DMS53 (cell line): Measurements from ENCODE around the gene PRRC2B.
"Not testable (repeated sequence)": the region's sequence is repeated elsewhere in the genome, so short reads cannot be mapped to it uniquely, and the experiment has no call there.

Experiments
- DNase-seq: peaks from one replicate; lab custom pipeline; 2025; lab: John Stamatoyannopoulos, UW

Gene PRRC2B

DNA sequence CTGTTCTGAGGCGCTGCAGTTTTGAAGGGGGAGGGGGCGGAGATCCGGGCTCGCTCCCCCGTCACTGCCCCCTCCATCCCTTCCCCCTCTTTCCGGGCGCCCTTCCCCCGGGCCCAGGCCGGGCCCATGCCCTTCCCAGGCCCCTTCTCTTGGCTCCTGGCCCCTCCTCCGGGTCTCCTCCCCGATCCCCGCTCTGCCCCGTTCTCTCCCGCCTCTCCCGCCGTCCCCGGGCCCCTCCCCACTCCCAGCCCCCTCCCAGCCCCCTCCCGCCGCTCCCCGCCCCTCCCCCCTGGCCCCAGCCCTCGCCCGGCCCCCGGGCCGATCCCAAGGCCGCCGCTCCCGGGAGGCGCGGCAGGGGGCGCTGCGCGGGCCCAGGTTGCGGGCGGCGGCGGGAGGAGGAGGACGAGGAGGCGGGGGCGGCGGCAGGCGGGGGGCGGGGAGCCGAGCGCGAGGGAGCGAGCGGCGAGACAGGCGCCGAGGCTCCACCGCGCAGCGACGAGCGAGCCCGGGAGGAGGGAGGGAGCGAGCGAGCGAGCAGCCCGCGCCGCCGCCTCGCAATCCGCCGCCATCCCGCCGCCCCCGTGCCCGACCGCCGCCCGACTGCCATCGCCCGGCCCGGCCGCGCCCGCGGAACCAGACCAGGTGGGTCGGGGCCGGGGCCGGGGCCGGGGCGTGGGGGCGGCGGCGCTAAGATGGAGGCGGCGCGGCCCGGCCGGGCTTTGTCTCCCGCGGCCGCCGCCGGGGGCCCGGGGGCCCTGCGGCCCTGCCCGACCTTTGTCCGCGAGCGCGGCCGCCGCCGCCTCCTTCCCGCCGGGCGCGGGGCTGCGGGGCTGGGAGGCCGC lies at the start of gene PRRC2B:
Gene PRRC2B, plus strand, starts transcription at position 465 of the 842 bp plus-strand sequence. CDS start 36,059 bp downstream, outside the sequence.
- peak; percentile 96 for DNase-seq

DNA sequence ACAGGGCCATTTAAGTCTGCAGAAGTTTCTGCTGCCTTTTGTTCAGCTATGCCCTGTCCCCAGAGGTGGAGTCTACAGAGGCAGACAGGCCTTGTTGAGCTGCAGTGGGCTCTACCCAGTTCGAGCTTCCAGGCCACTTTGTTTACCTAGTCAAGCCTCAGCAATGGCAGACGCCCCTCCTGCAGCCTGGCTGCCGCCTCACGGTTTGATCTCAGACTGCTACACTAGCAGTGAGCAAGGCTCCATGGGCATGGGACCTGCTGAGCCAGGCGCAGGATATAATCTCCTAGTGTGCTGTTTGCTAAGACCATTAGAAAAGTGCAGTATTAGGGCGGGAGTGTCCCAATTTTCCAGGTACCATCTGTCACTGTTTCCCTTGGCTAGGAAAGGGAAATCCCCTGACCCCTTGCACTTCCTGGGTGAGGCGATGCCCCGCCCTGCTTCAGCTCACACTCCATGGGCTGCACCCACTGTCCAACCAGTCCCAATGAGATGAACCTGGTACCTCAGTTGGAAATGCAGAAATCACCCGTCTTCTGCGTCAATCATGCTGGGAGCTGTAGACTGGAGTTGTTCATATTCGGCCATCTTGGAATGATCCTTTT lies 48.9 kb upstream of the PRRC2B start:
- not testable (repeated sequence) for DNase-seq

DNA sequence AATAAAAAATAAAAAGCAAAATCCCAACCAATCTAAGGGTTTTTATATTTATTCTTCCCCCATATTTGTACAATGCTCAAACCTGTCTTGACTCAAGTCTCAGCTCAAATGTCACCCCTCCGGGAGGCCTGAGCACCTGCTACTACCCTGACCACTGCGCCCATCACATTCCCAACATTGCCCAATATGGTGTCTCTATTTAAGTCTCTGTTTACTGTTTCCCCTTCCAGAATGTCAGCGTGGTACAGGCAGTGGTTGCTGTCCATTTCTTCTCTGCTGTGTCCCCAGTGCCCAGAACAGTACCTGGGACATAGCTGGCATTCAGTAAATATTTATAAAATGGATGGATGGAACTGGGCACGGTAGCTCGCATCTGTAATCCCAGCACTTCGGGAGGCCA lies 47.3 kb upstream of the PRRC2B start:
- no peak for DNase-seq

DNA sequence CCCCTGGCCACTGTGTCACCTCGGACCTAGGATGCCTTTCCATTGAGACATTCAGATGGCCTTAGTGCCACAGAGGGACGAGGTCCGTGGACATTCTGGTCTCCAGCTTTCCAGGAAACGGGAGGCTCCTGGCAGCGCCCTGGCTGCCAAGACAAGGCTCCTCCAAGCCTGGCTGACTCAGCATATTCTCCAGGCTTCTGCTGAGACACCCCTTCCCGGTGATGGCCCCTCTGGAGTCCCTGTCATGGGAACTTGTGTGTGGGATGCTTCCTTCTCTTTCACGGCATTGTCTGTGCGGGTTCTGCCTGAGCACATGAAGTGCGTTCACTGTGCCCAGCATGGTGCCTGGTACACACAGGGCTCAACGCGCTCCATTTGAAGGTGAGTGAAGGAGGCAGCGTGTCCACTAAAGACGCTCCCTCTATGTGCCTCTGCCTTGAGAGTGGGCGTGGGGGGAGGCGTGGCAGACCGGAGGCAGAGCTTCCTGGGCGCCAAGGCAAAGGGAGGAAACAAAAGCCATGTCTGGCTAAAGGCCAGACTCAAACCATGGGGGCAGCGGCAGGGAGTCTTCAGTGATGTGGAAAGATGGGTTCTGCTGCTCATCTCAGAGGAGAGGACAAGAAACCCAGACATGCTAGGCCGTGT lies 46.4 kb upstream of the PRRC2B start:
- DNase-seq: no peak

DNA sequence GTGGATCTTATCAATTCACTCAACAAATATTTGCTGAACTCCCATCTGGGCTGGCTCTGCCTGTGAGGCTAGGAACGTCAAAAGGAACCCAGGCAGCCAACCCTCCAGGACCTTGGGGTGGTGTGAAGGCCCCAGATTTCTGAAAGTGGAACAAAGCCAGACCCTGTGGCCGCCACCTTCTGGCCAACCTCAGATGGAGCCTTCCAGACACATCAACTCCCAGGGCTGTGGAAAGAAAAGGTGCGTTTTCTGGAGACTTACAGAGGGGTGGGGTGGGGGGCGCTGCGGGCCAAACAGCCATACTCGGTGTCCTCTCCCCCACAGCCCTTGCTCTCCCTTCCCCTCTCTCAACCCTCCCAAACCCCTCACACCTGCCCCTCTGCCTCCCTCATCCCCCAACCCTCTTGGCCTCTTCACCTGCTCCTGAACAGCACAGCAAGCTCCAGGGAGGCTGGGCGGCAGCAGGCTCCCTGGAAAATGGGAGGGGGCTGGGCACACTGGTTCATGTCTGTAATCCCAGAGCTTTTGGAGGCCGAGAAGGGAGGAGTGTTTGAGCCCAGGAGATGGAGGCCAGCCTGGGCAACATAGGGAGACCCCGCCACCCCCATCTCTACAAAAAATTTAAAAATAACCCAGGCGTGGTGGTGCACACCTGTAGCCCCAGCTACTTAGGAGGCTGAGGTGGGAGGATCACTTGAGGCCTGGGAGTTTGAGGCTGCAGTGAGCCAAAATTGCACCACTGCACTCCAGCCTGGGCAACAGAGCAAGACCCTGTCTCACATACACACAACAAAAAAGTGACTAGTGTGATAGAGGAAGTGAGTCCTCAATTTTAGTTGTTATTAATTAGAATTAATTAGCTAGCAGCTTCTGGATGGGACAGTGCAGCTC lies 45.0 kb upstream of the PRRC2B start:
- no peak for DNase-seq

DNA sequence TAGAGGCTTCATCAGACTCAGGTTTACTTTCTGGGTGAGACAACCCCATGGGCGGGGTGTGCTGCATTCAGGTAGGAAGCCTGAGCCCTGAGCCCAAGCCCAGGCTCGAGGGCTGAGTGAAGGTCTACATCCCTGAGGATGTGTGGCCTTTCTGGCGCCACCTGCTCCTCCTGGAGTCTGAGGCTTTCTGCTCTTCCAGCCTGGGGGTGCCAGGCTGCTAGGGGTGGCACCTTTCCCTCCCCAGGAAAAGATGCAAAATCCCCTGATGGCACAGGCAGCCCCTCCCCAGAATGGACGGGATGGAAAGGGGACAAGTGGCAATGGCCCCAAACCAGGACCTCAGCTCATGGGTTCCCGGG lies 44.4 kb upstream of the PRRC2B start:
- DNase-seq: peak; percentile 50

DNA sequence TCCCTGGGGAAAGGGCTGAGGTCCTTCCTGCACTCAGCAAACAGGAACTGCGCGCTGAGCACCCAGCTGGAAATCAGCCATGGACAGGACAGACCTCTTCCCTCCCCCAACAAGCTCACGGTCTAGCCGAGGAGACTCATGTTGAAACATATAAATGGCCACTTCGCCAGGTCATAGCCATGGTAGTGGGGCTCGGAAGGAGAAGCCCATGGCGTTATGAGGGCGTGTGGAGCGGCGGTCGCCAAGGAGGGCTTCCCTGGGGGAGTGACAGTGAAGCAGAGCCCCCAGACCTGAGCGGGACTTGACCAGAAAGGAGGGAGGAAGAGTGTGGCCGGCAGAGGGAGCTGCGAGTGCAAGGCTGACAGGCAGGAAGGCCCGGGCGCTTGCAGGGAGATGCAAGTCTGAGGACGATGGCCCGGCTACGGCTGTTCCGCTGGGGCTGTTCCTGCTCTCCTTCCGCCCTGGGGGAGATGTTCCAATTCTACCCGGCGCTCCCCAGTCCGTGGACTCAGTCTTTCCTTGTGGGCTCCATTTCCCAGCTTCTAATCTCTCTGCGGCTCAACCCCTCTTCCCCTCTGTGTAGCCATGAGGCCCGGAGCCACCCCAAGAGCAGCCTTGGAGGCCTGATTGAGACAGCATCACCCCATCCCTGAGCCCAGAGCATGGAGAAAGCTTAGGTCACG lies 43.9 kb upstream of the PRRC2B start:
- peak; percentile 94 for DNase-seq

DNA sequence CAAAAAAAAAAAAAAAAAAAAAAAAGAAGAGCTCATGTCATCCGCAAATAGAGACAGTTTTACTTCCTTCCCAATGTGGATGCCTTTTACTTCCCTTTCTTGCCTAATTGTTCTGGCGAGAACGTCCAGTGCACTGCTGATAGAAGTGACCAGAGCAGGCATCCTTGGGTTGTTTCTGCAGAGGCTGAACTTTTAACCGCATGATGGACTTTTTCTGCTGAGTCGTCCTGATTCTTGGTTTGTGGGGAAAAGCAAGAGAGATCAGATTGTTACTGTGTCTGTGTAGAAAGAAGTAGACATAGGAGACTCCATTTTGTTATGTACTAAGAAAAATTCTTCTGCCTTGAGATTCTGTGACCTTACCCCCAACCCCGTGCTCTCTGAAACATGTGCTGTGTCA lies 37.4 kb upstream of the PRRC2B start:
- DNase-seq: not testable (repeated sequence)

DNA sequence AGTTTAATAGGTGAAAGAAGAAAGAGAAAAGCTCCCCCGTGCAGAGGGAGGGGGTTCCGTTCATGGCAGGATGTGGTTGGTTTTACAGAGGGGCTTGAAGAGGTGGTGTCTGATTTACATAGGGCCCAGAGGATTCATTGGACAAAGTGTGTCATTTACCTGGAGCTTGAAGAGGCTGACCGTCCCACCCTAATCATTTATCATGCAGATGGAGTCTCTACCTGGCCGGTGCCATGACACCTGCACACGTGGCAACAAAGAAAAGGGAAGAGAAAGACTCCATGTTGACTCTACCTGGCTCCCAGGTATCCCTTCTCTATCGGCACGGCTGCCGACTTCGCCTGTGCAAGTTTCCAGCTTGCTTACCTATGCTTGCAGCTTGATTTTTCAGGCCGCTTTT lies 35.3 kb upstream of the PRRC2B start:
- DNase-seq: no peak

DNA sequence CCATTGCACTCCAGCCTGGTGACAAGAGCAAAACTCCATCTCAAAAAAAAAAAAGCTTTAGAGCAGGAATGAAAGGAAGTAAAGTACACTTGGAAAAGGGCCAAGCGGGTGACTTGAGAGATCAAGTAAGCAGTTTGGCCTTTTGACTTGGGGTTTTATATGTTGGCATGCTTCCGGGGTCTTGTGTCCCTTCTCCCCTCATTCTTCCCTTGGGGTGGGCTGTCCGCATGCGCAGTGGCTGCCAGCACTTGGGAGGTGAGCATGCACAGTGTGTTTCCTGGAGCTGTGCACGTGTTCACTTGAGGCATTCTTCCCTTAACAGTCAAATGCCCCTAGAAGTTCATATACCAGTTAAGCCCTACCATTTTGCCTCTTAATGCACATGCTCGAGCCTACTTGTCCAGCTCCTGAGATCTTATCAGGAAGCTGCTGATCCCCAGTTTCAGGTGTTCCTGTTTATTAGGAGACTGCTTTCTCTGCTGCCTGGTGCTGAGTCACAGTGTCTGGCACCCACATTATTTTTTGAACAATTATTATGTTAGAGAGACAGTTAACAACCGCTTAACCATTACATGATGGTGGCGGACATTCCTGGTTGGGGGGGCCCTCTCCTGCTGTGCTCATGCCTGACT lies 32.6 kb upstream of the PRRC2B start:
- DNase-seq: peak; percentile 63

DNA sequence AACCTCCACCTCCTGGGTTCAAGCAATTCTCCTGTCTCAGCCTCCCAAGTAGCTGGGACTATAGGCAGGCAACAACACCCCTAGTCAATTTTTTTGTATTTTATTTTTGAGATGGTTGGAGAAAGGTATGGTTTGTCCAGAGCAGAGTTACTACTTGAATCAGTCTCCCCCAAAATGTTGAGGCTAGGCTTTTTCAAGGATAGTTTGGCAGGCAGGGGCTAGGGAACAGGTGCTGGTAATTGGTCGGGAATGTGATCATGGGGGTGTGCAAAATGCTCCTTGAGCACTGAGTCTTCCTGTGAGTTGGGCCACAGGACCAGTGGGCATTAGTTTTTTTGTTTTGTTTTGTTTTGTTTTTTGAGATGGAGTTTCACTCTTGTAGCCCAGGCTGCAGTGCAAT lies 28.3 kb upstream of the PRRC2B start:
- DNase-seq: no peak

DNA sequence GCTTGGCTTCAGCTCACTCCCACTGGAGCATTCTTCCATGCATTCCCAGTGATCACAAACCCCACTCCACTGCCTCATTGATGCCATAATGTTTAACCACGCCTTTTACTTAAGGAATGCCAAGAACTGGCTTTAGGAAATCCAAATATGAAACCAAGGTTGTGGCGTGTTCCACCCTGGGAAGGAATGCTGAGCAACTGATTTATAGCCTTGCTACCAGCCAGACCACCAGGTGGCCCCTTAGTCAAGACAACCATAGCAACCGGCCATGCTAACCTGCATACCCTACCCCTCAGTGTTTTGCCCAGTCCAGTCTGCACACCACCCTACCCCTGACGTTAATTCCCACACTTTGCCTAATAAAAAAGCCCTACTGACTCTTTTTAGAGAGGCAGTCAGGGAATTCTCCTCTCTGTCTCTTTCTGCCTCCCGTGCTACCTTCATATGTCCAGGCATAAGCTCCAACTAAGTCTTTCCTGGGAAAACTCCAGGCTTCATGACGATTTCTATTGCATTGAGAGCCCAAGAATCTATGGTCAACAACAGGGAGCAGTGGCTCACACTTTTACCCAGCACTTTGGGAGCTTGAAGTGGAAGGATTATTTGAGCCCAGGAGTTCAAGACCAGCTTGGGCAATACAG lies 27.0 kb upstream of the PRRC2B start:
- no peak for DNase-seq

DNA sequence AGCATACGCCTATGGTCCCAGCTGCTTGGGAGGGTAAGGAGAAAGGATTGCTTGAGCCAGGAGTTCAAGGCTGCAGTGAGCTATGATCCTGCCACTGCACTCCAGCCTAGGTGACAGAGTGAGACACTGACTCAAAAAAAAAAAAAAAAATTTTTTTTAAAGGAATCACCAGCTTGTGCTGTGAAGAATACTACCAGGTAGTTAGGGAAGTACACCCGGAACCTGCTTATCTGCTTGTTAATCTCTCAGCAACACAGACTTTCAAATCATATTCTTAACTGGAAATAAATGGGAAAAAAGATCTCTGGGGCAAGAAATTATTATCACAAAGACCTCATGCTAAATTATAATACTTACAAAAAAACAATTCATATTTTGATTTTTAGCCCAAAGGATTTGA lies 26.4 kb upstream of the PRRC2B start:
- DNase-seq: no peak

DNA sequence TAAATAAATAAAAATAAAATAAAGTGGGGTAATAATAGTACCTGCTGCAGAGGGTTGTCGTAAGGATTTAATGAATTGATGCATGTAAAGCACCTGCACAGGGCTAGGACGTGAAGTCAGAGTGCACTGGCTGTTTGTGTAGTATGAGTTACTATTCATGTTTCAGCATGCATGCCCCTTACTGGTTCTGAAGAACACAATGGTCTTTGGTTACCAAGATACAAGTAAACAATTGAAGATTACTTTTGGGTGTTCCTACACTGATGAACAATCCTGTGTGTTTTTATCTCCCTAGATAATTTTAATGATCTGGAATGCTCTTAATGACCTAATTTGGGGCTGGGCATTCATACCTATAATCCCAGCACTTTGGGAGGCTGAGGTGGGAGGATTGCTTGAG lies 23.2 kb upstream of the PRRC2B start:
- DNase-seq: peak; percentile 37

DNA sequence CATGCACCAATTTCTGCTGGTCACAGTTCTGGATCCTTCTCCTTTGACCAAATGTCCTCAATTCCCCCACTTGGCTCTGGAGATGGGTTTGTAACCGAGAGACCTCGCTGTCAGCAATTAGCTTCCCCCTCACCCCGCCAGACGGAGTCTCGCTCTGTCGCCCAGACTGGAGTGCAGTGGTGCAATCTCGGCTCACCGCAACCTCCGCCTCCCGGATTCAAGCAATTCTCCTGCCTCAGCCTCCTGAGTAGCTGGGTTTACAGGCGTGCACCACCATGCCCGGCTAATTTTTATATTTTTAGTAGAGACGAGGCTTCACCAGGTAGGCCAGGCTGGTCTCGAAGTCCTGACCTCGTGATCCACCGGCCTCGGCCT lies 21.3 kb upstream of the PRRC2B start:
- DNase-seq: peak; percentile 46

DNA sequence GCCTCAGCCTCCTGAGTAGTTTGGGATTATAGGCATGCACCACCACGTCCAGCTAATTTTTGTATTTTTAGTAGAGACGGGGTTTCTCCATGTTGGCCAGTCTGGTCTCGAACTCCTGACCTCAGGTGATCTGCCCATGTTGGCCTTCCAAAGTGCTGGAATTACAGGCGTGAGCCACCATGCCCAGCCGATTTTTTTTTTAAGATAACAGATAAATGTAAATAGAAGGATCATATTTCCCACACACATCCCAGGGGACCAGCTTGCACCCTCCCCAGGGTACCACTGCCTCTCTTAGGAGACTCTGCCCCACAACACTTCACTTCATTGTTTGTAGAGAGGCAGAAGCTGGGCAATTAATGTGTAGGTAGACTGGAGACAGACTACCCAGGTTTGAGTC lies 19.2 kb upstream of the PRRC2B start:
- DNase-seq: not testable (repeated sequence)

DNA sequence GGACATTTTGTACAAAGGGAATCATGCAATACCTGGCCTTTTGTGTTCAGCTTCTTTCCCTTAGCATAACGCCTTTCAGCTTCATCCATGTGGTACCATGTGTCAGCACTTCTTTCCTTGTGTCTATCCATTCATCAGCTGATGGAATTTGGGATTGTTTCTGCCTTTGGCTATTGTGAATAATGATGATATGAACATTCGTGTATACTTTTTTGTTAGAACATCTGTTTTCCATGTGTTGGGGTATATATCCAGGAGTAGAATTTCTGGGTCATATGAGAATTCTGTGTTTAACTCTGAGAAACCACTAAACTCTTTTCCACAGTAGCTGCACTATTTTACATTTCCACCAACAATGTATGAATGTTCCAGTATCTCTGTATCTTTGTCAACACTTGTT lies 14.8 kb upstream of the PRRC2B start:
- no peak for DNase-seq

DNA sequence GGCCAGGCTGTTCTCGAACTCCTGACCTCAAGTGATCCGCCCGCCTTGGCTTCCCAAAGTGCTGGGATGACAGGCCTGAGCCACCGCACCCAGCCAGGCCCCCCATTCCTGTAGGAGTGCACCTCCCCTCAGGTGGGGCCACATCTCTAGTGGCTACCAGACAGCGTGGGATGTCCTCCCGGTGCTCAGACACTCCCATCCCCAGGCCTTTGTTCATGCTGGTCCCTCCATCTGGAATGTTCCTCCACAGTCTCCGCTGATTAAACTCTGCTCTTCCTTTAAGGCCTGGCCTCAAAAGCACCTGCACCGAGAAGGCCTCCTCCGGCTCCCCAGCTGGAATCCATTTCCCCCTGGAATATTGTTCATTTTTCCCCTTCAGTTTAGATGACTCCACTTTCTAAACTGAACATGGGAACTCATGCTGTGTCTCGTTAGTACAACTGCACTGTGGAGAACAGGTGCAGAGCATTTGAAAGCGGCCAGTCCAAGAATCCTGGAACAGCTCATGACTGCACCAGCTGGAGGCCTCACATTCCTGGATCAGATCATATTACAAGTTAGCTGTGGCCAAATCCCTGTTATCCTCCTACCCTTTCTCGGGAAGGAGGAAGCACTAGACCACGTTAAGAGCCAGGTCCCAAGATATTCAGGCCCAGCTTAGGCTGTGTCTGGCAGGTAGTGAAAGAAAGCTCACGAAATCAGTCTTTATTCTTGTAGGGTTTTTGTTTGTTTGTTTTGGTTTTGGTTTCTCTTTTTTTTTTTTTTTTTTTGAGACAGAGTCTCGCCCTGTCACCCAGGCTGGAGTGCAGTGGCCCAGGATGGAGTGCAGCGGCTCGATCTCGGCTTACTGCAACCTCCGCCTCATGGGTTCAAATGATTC lies 10.8 kb upstream of the PRRC2B start:
- peak; percentile 86 for DNase-seq

DNA sequence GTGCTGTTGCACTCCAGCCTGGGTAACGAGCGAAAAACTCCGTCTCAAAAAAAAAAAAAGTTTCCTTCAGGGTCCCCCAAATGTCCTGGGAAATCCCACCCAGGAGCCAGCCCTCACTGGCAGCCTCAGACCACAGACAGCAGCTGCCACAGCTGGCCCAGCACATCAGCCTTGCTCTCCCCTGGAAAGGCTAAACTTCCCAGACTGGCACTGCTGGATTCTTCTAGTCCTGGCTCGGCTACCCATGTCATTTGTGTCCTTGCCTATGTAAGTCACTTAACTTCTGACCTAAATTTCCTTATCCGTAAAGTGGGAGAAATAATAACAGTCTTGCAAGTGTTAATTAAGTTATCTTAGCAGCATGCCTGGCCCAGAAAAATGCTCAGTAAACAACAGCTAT lies 8.6 kb upstream of the PRRC2B start:
- DNase-seq: no peak

DNA sequence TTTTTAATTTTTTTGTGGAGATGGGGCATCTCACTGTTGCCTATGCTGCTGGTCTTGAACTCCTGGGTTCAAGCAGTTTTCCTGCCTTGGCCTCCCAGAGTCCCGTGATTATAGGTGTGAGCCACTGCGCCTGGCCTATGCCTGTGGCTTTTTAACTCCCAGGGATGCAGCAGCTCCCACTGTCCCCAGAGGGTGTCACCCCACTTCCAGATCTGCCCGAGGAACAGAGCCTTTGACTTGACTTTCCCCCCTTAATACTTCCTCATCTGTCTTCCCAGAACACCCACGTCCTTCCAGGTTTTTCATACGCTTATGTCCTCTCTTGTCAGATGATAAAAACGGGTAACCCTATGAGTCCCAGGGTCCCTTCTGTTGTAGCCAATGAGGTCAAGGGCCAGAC lies 7.6 kb upstream of the PRRC2B start:
- DNase-seq: no peak
